GM18909 (cell line): ENCODE results near the gene RBBP6.
"Not testable (repeated sequence)": the region's sequence is repeated elsewhere in the genome, so short reads cannot be mapped to it uniquely, and the experiment has no call there.

Experiments
- ATAC-seq: cut with Tn5 transposase; IDR thresholded peaks from one replicate; pipeline ENCODE4 v1.9.1; 2021; ENCODE audit warnings: mild to moderate bottlenecking; ENCODE audit not compliant: unreplicated experiment, poor library complexity

RBBP6 gene

GRCh38 chr16:24539295-24539849, at the start of gene RBBP6:
Gene RBBP6, plus strand, starts transcription at chr16:24539566. Its CDS starts 1,061 bp downstream, at chr16:24540627.
- ATAC-seq: peak; percentile 88

- no peak for ATAC-seq
Observed at GRCh38 chr16:24490866-24491265, 48.5 kb upstream of the RBBP6 start.

- ATAC-seq: no peak
Observed at GRCh38 chr16:24491731-24492130, 47.6 kb upstream of the RBBP6 start.

GRCh38 chr16:24493821-24494220, 45.5 kb upstream of the RBBP6 start:
- ATAC-seq: no peak

GRCh38 chr16:24495207-24495606, 44.2 kb upstream of the RBBP6 start:
- ATAC-seq: not testable (repeated sequence)

GRCh38 chr16:24497440-24497839, 41.9 kb upstream of the RBBP6 start:
- no peak for ATAC-seq

- ATAC-seq: no peak
Observed at GRCh38 chr16:24499193-24499814, 40.1 kb upstream of the RBBP6 start.

GRCh38 chr16:24504472-24505345, 34.7 kb upstream of the RBBP6 start:
- ATAC-seq: no peak

GRCh38 chr16:24505959-24506358, 33.4 kb upstream of the RBBP6 start:
- ATAC-seq: no peak

- no peak for ATAC-seq
Observed at GRCh38 chr16:24507959-24508480, 31.3 kb upstream of the RBBP6 start.

GRCh38 chr16:24508614-24509013, 30.8 kb upstream of the RBBP6 start:
- ATAC-seq: no peak

- ATAC-seq: no peak
Observed at GRCh38 chr16:24509536-24509935, 29.8 kb upstream of the RBBP6 start.

- no peak for ATAC-seq
Observed at GRCh38 chr16:24511174-24511573, 28.2 kb upstream of the RBBP6 start.

- no peak for ATAC-seq
Observed at GRCh38 chr16:24511792-24512191, 27.6 kb upstream of the RBBP6 start.

- ATAC-seq: no peak
Observed at GRCh38 chr16:24514096-24514495, 25.3 kb upstream of the RBBP6 start.

- ATAC-seq: no peak
Observed at GRCh38 chr16:24515186-24515585, 24.2 kb upstream of the RBBP6 start.

GRCh38 chr16:24516900-24517669, 22.3 kb upstream of the RBBP6 start:
- ATAC-seq: no peak

GRCh38 chr16:24518498-24518897, 20.9 kb upstream of the RBBP6 start:
- no peak for ATAC-seq

- ATAC-seq: no peak
Observed at GRCh38 chr16:24520983-24521382, 18.4 kb upstream of the RBBP6 start.

- no peak for ATAC-seq
Observed at GRCh38 chr16:24522751-24523150, 16.6 kb upstream of the RBBP6 start.
